Skeletal muscle cell (primary cell): ENCODE data around the gene TSGA10.

ENCODE experiments used
- DNase-seq: peaks from one replicate; pipeline ENCODE4 v3.0.0-alpha.2; 2010; ENCODE audit warnings: low read depth
- H3K4me3 ChIP-seq: 2 replicates; pipeline ENCODE4 v1.5.1; 2011; ENCODE audit warnings: low read depth, mild to moderate bottlenecking, control low read depth, low read length, moderate library complexity

The TSGA10 gene

DNA sequence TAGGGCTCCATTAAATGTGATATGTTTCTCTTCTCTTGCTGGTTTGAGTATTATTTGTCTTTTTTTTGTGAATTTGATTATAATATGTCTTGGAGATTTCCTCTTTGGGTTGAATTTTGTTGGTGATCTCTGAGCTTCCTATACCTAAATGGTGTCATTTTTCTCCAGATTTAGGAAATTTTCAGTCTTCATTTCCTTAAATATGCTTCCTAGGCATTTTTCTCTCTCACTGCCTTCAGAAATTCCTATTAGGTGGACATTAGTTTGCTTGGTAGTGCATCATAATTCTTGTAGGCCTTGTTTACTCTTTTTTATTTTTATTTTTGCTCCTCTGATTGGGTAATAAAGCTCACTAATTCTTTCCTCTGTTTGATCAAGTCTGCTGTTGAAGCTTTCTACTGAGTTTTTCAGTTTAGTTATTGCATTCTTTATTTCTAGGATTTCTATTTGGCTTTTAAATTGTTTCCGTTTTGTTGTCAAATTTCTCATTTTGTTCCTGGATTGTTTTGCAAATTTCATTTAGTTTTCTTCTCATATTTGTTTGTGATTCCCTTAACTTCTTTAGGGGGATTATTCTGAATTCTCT lies 182.1 kb downstream of the TSGA10 start:
- H3K4me3 ChIP-seq, result no peak overlapping the region
- DNase-seq, result no peak

- no peak for DNase-seq
- H3K4me3 ChIP-seq, result no peak overlapping the region
Observed at GRCh38 chr2:98959810-98960507, 194.8 kb downstream of the TSGA10 start.

GRCh38 chr2:98952966-98953365 lies 201.8 kb downstream of the TSGA10 start:
- no peak for DNase-seq

DNA sequence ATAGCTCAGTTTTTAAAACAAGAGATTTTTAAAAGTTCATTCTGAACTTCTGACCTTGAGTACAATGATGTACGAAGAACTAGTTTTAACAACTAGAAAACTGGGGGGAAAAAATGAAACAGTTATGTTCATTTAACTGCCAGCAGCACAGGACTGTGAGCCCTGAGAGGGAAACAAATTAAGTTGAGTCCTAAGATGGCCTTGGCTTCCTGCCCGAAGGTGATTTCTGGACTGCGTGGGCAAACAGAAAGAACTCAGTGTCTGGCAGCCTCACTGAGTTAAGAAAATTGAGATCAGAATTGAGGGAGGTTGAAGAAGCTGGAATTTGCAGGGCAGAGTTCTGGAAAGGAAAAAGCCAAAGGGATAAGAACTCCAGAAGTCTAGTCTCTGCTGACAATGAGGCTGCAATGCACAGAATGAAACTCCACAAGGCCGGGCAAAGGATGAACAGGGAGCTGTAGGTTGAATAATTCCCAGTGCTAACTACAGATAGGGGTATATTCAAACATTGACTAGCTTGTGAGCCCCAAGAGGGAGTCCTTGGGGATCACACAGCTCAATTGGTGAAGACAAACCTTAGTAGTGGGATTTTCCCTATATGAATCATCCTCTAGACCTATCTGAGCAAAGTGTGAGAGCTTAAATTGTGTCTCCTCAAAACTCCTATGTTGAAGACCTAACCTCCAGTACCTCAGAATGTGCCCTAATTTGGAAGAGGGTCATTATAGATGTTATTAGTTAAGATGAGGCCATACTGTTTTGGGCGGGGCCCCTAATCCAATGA lies 205.6 kb downstream of the TSGA10 start:
- DNase-seq, result no peak
- H3K4me3 ChIP-seq, result no peak overlapping the region

More at GRCh38 chr2:98952966-98953365, 201.8 kb downstream of the TSGA10 start:
- H3K4me3 ChIP-seq, result no peak overlapping the region

GRCh38 chr2:98947554-98947953 lies 207.2 kb downstream of the TSGA10 start:
- no peak overlapping the region for H3K4me3 ChIP-seq
- no peak for DNase-seq
